ENCODE data around the gene QARS1. TPM values are rescaled to one million over a fixed set of nuclear protein-coding genes. Genes with fewer than 3 reads are reported as not detected.

Gene QARS1
- total and polyA plus RNA-seq, 2 of the 13 experiments (the other 11 are each of a cell fraction or from before 2014, with no cell fraction given), result 307 to 327 TPM

- 0 out of 2 replicates have a peak, but pooled peaks have one; percentile 32 for TF ChIP-seq SMYD3 (CRISPR knock-in tag; IDR thresholded peaks at IDR 0.05)
- TF ChIP-seq MLLT10 (CRISPR knock-in tag; IDR thresholded peaks at IDR 0.05), result no peak
- TF ChIP-seq SKI (IDR thresholded peaks at IDR 0.05; ENCODE audit: partially characterized antibody), result peak; percentile 89
- TF ChIP-seq, protein P1, sequence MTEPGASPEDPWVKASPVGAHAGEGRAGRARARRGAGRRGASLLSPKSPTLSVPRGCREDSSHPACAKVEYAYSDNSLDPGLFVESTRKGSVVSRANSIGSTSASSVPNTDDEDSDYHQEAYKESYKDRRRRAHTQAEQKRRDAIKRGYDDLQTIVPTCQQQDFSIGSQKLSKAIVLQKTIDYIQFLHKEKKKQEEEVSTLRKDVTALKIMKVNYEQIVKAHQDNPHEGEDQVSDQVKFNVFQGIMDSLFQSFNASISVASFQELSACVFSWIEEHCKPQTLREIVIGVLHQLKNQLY (CRISPR knock-in tag; IDR thresholded peaks at IDR 0.05), result no peak
- no peak for TF ChIP-seq FOXC1 (CRISPR knock-in tag; IDR thresholded peaks at IDR 0.05; ENCODE audit: borderline replicate concordance)
- peak; percentile 60; the same call in 1 of the 2 replicates for TF ChIP-seq PITX1 (CRISPR knock-in tag; IDR thresholded peaks at IDR 0.05)
- no peak for TF ChIP-seq KAT8 (CRISPR knock-in tag; IDR thresholded peaks at IDR 0.05)
- TF ChIP-seq CREBL2 (CRISPR knock-in tag; IDR thresholded peaks at IDR 0.05; ENCODE audit: borderline replicate concordance), result no peak
Measured at GRCh38 chr3:49134471-49135265, 30.1 kb upstream of the QARS1 start (continued).

DNA sequence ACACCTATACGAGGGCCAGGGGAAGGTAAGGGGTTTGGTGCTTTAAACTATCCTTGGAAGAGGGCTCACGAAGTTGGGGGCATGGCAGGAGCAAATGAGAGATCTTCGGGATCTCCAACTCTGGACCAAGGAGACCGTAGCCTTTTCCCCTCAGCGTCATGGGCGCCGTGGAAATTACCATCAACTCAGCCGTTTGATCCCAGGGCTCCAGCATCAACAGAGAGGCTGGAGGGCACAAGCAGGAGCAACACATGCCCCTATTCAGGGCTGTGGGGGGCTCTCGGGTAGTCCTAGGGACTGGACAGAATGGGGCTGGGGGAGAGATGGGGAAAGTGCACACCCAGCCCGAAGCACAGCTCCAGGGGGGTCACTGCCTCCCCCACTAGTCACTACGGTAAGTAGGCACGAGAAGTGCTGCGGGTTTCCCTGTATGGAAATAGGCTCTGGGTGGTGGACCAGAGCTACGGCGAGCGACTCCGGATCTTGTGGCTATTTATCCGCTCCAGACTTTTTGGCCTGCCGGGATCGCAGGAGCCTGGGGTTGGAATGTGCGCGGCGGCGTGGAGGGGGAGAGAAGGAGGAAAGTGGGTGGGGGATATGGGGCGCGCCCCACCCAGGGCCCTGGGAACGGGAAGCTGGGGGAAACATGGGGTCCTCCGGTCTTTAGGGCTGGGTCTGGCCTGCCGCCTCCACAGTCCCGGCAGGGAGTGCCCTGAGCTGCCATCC lies 28.8 kb upstream of the QARS1 start:
- DNase-seq (ENCODE audit: low spot score) (peak; percentile 80), ATAC-seq (peak; percentile 60), FAIRE-seq (no peak)
- WGBS (ENCODE audit: low lambda C conversion rate), result 0% methylated on average over 6 of the region's 30 CpGs
- H3K79me2 ChIP-seq (ENCODE audit: insufficient read depth, low read length), result peaks cover 15% of the 10 kb centered on the region
- no peaks in the 10 kb centered on the region for H4K20me1 ChIP-seq (ENCODE audit: insufficient read depth, low read length)
- H3K9me3 ChIP-seq (ENCODE audit: low read length), result no peaks in the 10 kb centered on the region
- H3K9ac ChIP-seq (ENCODE audit: insufficient read depth, low read depth, low read length), result peak overlapping the region; percentile 75
- TSS peak; percentile 79 for BruUV-seq (replicated peaks)
- H3K4me1 ChIP-seq (ENCODE audit: insufficient read depth, low read length), result peaks cover 39% of the 10 kb centered on the region
- peak overlapping the region; percentile 97 for H3K4me2 ChIP-seq (ENCODE audit: low read depth, low read length)
- H3K4me3 ChIP-seq (replicated peaks in 1 of 3; ENCODE audit: insufficient read depth in 1 of 3, low read depth in 2 of 3, low read length in 3 of 3), result peak overlapping the region; percentile 72 to 78 (median 77)
- peaks cover 5 to 10% of the 10 kb centered on the region in 2 experiments; a peak in 2 of 5 replicates for H3K36me3 ChIP-seq (replicated peaks in 1 of 2; ENCODE audit: control insufficient read depth in 1 of 2, insufficient read depth in 2 of 2, low read length in 2 of 2)
- POLR2A ChIA-PET, result interaction anchor here (0.6 to 8.5 kb wide), 19 partner anchors 9 to 660 kb away, joined by 3 to 110 read pairs (median 6); partner anchors contain the start of genes GPX1, IMPDH2, KLHDC8B and NDUFAF3
- intact Hi-C loops (cut with micrococcal nuclease; ENCODE audit: unreplicated experiment), result loop anchor here (5.0 kb wide), 1 partner anchor 41 kb away; the partner anchor contains the start of gene QRICH1
- in situ Hi-C loops (cut with HindIII; ENCODE audit: extremely low pct_ligation_motif_present, low pct_unique_long_range_greater_than_20kb), result no loop called here
- CTCF ChIA-PET (ENCODE audit: low intra/inter-chr PET ratio, low total read pairs), result no interaction called here
- H3K27me3 ChIP-seq (ENCODE audit: control insufficient read depth in 1 of 2, insufficient read depth in 2 of 2, low read length in 2 of 2), result no peaks in the 10 kb centered on the region
- peak overlapping the region; percentile 80 for H3K27ac ChIP-seq (ENCODE audit: extremely low read length, insufficient read depth, low read length)
- peak overlapping the region; percentile 99 for H2AFZ ChIP-seq (ENCODE audit: low read length)
- TF ChIP-seq ZNF331 (CRISPR knock-in tag; IDR thresholded peaks at IDR 0.05) (0 out of 2 replicates have a peak, but pooled peaks have one; percentile 14), SNAPC2 (CRISPR knock-in tag; IDR thresholded peaks at IDR 0.05) (no peak; the same call in 1 of the 2 replicates), MATR3 (CRISPR knock-in tag; IDR thresholded peaks at IDR 0.05) (no peak), HNRNPL (IDR thresholded peaks at IDR 0.05; ENCODE audit: low read depth, low read length) (peak; percentile 70; the same call in 1 of the 2 replicates), PCBP1 (IDR thresholded peaks at IDR 0.05; ENCODE audit: borderline replicate concordance, low read depth, low read length) (0 out of 2 replicates have a peak, but pooled peaks have one; percentile 86), ZNF138 (CRISPR knock-in tag; IDR thresholded peaks at IDR 0.05; ENCODE audit: low read depth) (no peak), GABPA (IDR thresholded peaks at IDR 0.05; ENCODE audit: low read depth, low read length) (no peak), GABPA (CRISPR knock-in tag; IDR thresholded peaks at IDR 0.05; ENCODE audit: low read depth) (peak; percentile 46; the same call in 1 of the 2 replicates), PHB2 (IDR thresholded peaks at IDR 0.05; ENCODE audit: partially characterized antibody) (no peak), TEAD3 (CRISPR knock-in tag; optimal IDR thresholded peaks at IDR 0.05; ENCODE audit: borderline replicate concordance) (peak; percentile 82), KDM5A (IDR thresholded peaks at IDR 0.05; ENCODE audit: borderline replicate concordance, low read length) (no peak), EZH2 (conservative IDR thresholded peaks at IDR 0.05; ENCODE audit: low read depth, low read length) (no peak), SUZ12 (IDR thresholded peaks at IDR 0.05; ENCODE audit: low read depth, low read length) (no peak)
- TF ChIP-seq, protein P2, sequence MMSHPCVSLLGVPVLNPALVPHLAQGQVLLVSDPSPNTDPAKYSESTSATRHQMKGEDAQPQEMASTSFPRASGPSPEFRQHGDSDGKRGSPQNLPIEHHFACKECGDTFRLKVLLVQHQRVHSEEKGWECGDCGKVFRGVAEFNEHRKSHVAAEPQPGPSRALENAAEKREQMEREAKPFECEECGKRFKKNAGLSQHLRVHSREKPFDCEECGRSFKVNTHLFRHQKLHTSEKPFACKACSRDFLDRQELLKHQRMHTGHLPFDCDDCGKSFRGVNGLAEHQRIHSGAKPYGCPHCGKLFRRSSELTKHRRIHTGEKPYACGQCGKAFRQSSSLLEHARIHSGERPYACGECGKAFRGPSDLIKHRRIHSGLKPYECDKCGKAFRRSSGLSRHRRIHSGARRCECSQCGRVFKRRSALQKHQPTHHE (CRISPR knock-in tag; IDR thresholded peaks at IDR 0.05; ENCODE audit: borderline replicate concordance), result no peak
